Smooth muscle cell (in vitro differentiated cells): Measurements from ENCODE around the gene IZUMO1. TPM values are rescaled to one million over a fixed set of nuclear protein-coding genes. Genes with fewer than 3 reads are reported as not detected.
"Not testable (repeated sequence)": the region's sequence is repeated elsewhere in the genome, so short reads cannot be mapped to it uniquely, and the experiment has no call there.

Experiments used
- DNase-seq: peaks from one replicate; lab custom pipeline; 2025; ENCODE audit not compliant: unreplicated experiment; lab: John Stamatoyannopoulos, UW
- H2AFZ ChIP-seq: fragments of 200-600 bp; sonication (generic); 2 replicates; pipeline ENCODE4 v1.6.0; 2016; ENCODE audit warnings: antibody characterized with exemption, low read depth, mild to moderate bottlenecking
- H3F3A ChIP-seq: fragments of 200-600 bp; sonication (generic); 2 replicates; pipeline ENCODE4 v1.6.0; 2017; ENCODE audit warnings: antibody characterized with exemption, low read depth
- H3K27ac ChIP-seq: fragments of 200-600 bp; sonication (generic); 2 replicates; pipeline ENCODE4 v1.5.1; 2016; ENCODE audit warnings: low read depth, mild to moderate bottlenecking
- H3K27me3 ChIP-seq: fragments of 200-600 bp; sonication (generic); 2 replicates; pipeline ENCODE4 v1.6.1; 2016; ENCODE audit warnings: low read depth, mild to moderate bottlenecking
- H3K36me3 ChIP-seq: fragments of 200-600 bp; sonication (generic); 2 replicates; pipeline ENCODE4 v1.5.1; 2016; ENCODE audit warnings: low read depth
- H3K4me1 ChIP-seq: fragments of 200-600 bp; sonication (generic); 2 replicates; pipeline ENCODE4 v1.5.1; 2016; ENCODE audit warnings: low read depth
- H3K4me2 ChIP-seq: fragments of 200-600 bp; sonication (generic); 2 replicates; pipeline ENCODE4 v1.6.0; 2016; ENCODE audit warnings: mild to moderate bottlenecking
- H3K4me3 ChIP-seq: fragments of 200-600 bp; sonication (generic); 2 replicates; pipeline ENCODE4 v1.5.1; 2016; ENCODE audit warnings: mild to moderate bottlenecking
- H3K79me2 ChIP-seq: fragments of 200-600 bp; sonication (generic); 2 replicates; pipeline ENCODE4 v1.6.0; 2016; ENCODE audit warnings: low read depth, mild to moderate bottlenecking
- H3K9ac ChIP-seq: fragments of 200-600 bp; sonication (generic); 2 replicates; pipeline ENCODE4 v1.6.0; 2016; ENCODE audit warnings: low read depth
- H3K9me3 ChIP-seq: fragments of 200-600 bp; sonication (generic); replicated peaks from 2 replicates; pipeline ENCODE4 v1.5.1; 2016; ENCODE audit warnings: low read depth
- H4K20me1 ChIP-seq: fragments of 200-600 bp; sonication (generic); 2 replicates; pipeline ENCODE4 v1.6.0; 2016; ENCODE audit warnings: low read depth
- CTCF ChIP-seq: fragments of 200-600 bp; sonication (generic); IDR thresholded peaks from 2 replicates; pipeline ENCODE4 v1.5.1; 2017; ENCODE audit warnings: borderline replicate concordance, mild to moderate bottlenecking, antibody characterized with exemption; ENCODE audit not compliant: insufficient read depth, poor library complexity, severe bottlenecking
- WGBS: methylation state at CpG from one replicate; pipeline ENCODE4 v1.1.7; 2016; ENCODE audit warnings: low lambda C conversion rate; 5-methylcytosine and 5-hydroxymethylcytosine counted together
- polyA plus RNA-seq: library from polyadenylated mRNA; unstranded; fragments of >200 nt; fragmentation: Nextera tagmentation; extraction: Ambion mirVana; gene quantifications from 2 replicates; pipeline ENCODE4 v1.2.1, GENCODE V29; 2016
- total RNA-seq: library from RNA; depleted of rRNA; stranded (reverse); fragments of >200 nt; gene quantifications from 2 replicates; pipeline ENCODE4 v1.2.3, GENCODE V29; 2014

IZUMO1 gene
- total and polyA plus RNA-seq, 2 experiments from 2014 or later, result 0.45 TPM; not detected in 1

GRCh38 chr19:48794291-48794690 lies 47.6 kb upstream of the IZUMO1 start:
- H3F3A ChIP-seq, result no peaks in the 10 kb centered on the region
- H3K4me3 ChIP-seq, result no peak overlapping the region
- H3K27me3 ChIP-seq, result no peaks in the 10 kb centered on the region
- no peaks in the 10 kb centered on the region for H3K9me3 ChIP-seq
- H3K79me2 ChIP-seq, result no peaks in the 10 kb centered on the region
- no peak overlapping the region for H2AFZ ChIP-seq
- no peaks in the 10 kb centered on the region for H4K20me1 ChIP-seq
- TF ChIP-seq CTCF, result no peak
- peaks cover 3% of the 10 kb centered on the region for H3K4me1 ChIP-seq
- no peak overlapping the region for H3K4me2 ChIP-seq
- H3K9ac ChIP-seq, result no peak overlapping the region
- 93% methylated on average over 6 of the region's 6 CpGs for WGBS
- DNase-seq, result no peak
- H3K36me3 ChIP-seq, result no peaks in the 10 kb centered on the region
- no peak overlapping the region for H3K27ac ChIP-seq

- TF ChIP-seq CTCF, result no peak
Measured at GRCh38 chr19:48793271-48793670, 46.6 kb upstream of the IZUMO1 start.

GRCh38 chr19:48787331-48787730 lies 40.6 kb upstream of the IZUMO1 start:
- H3K79me2 ChIP-seq, H3K4me2 ChIP-seq, H3K4me1 ChIP-seq, H3K9ac ChIP-seq, H3K27ac ChIP-seq, H4K20me1 ChIP-seq, H3K9me3 ChIP-seq, H3K36me3 ChIP-seq, H2AFZ ChIP-seq, H3K4me3 ChIP-seq, H3F3A ChIP-seq, DNase-seq, H3K27me3 ChIP-seq: not testable (repeated sequence)
- 90% methylated on average over 9 of the region's 9 CpGs for WGBS

More at GRCh38 chr19:48793271-48793670, 46.6 kb upstream of the IZUMO1 start:
- Histone ChIP-seq H3K27me3 (no peaks in the 10 kb centered on the region), H3K9me3 (no peaks in the 10 kb centered on the region), H3K4me2 (no peak overlapping the region), H3F3A (no peaks in the 10 kb centered on the region), H3K4me1 (no peaks in the 10 kb centered on the region), H3K36me3 (no peaks in the 10 kb centered on the region), H2AFZ (no peak overlapping the region), H3K79me2 (no peaks in the 10 kb centered on the region), H3K9ac (no peak overlapping the region), H4K20me1 (no peaks in the 10 kb centered on the region), H3K27ac (no peak overlapping the region), H3K4me3 (no peak overlapping the region)
- DNase-seq, result no peak
- 81% methylated on average over 8 of the region's 8 CpGs for WGBS

GRCh38 chr19:48786422-48786821 lies 39.7 kb upstream of the IZUMO1 start:
- H3K27ac ChIP-seq, H3K36me3 ChIP-seq, H3K27me3 ChIP-seq, H4K20me1 ChIP-seq, H3K9me3 ChIP-seq, H2AFZ ChIP-seq, DNase-seq, H3K79me2 ChIP-seq, H3K4me1 ChIP-seq, H3F3A ChIP-seq, H3K4me2 ChIP-seq, H3K4me3 ChIP-seq, H3K9ac ChIP-seq: not testable (repeated sequence)
- 99% methylated on average over 6 of the region's 7 CpGs for WGBS

- H3K36me3 ChIP-seq, result no peaks in the 10 kb centered on the region
- H3K27ac ChIP-seq, result no peak overlapping the region
- H3K27me3 ChIP-seq, result no peaks in the 10 kb centered on the region
- no peak overlapping the region for H3K4me2 ChIP-seq
- no peak overlapping the region for H2AFZ ChIP-seq
- H3K9ac ChIP-seq, result no peak overlapping the region
- 74% methylated on average over 5 of the region's 5 CpGs for WGBS
- no peaks in the 10 kb centered on the region for H4K20me1 ChIP-seq
- TF ChIP-seq CTCF, result no peak
- H3K79me2 ChIP-seq, result no peaks in the 10 kb centered on the region
- H3K9me3 ChIP-seq, result no peaks in the 10 kb centered on the region
- H3K4me1 ChIP-seq, result no peaks in the 10 kb centered on the region
- no peak for DNase-seq
- H3F3A ChIP-seq, result peaks cover 11% of the 10 kb centered on the region
- no peak overlapping the region for H3K4me3 ChIP-seq
Measured at GRCh38 chr19:48784527-48784926, 37.8 kb upstream of the IZUMO1 start.
